BJ (cell line): ENCODE data around the gene DIRAS3. TPM values are rescaled to one million over a fixed set of nuclear protein-coding genes. Genes with fewer than 3 reads are reported as not detected.

Source experiments
- CTCF ChIA-PET: fragments of 350-600 bp; formaldehyde crosslinking; extraction: SDS; loops from one replicate; lab custom pipeline; 2021; ENCODE audit warnings: antibody characterized with exemption, inconsistent platforms; lab: Yijun Ruan, JAX
- POLR2A ChIA-PET: fragments of 300-600 bp; sonication (Branson Sonifier 250); formaldehyde crosslinking; extraction: SDS; loops from one replicate; lab custom pipeline; 2021; ENCODE audit warnings: antibody characterized with exemption; lab: Charles Lee
- DNase-seq: peaks from one replicate; pipeline ENCODE4 v3.0.0-alpha.2; 2011; ENCODE audit warnings: low read depth
- H3K27me3 ChIP-seq: 2 replicates; pipeline ENCODE4 v1.6.0; 2011; ENCODE audit warnings: low read length; ENCODE audit not compliant: control insufficient read depth, insufficient read depth
- H3K36me3 ChIP-seq: 2 replicates; pipeline ENCODE4 v1.5.1; 2011; ENCODE audit warnings: low read length; ENCODE audit not compliant: control insufficient read depth, insufficient read depth
- H3K4me3 ChIP-seq: 2 replicates; pipeline ENCODE4 v1.5.1; 2011; ENCODE audit warnings: low read depth, mild to moderate bottlenecking, control low read depth, low read length
- CTCF ChIP-seq: IDR thresholded peaks from 2 replicates; pipeline ENCODE4 v1.5.1; 2011; ENCODE audit warnings: low read depth, mild to moderate bottlenecking, control low read depth, inconsistent platforms, low read length, moderate library complexity; ENCODE audit not compliant: insufficient read depth
- polyA plus RNA-seq: library from polyadenylated mRNA; depleted of rRNA; stranded (reverse); fragments of >200 nt; gene quantifications from 2 replicates; pipeline ENCODE4 v1.2.3, GENCODE V29; 2011

Gene DIRAS3
- polyA plus RNA-seq, 1 experiment: 0.39 TPM

- TF ChIP-seq CTCF: no peak
- DNase-seq: no peak
- POLR2A ChIA-PET: no interaction called here
- no peak overlapping the region for H3K4me3 ChIP-seq
- H3K27me3 ChIP-seq: no peaks in the 10 kb centered on the region
- CTCF ChIA-PET: no interaction called here
- no peaks in the 10 kb centered on the region for H3K36me3 ChIP-seq
Observed at GRCh38 chr1:68045511-68046180, 4.8 kb downstream of the DIRAS3 start.

GRCh38 chr1:68043443-68044090, 6.9 kb downstream of the DIRAS3 start:
- TF ChIP-seq CTCF: no peak
- Histone ChIP-seq H3K4me3 (no peak overlapping the region), H3K27me3 (no peaks in the 10 kb centered on the region), H3K36me3 (no peaks in the 10 kb centered on the region)
- ChIA-PET CTCF (no interaction called here), POLR2A (no interaction called here)
- no peak for DNase-seq

- no peak for DNase-seq
- H3K4me3 ChIP-seq: no peak overlapping the region
- CTCF ChIA-PET: no interaction called here
- no peaks in the 10 kb centered on the region for H3K36me3 ChIP-seq
- H3K27me3 ChIP-seq: no peaks in the 10 kb centered on the region
- POLR2A ChIA-PET: no interaction called here
- no peak for TF ChIP-seq CTCF
Observed at GRCh38 chr1:68036946-68037345, 13.5 kb downstream of the DIRAS3 start.

GRCh38 chr1:68029444-68029843, 21.0 kb downstream of the DIRAS3 start:
- TF ChIP-seq CTCF: no peak
- DNase-seq: no peak
- POLR2A ChIA-PET: no interaction called here
- no peaks in the 10 kb centered on the region for H3K27me3 ChIP-seq
- no peak overlapping the region for H3K4me3 ChIP-seq
- CTCF ChIA-PET: no interaction called here
- H3K36me3 ChIP-seq: no peaks in the 10 kb centered on the region

GRCh38 chr1:68028566-68028965, 21.9 kb downstream of the DIRAS3 start:
- no peaks in the 10 kb centered on the region for H3K27me3 ChIP-seq
- no peak for TF ChIP-seq CTCF
- POLR2A ChIA-PET: no interaction called here
- no peaks in the 10 kb centered on the region for H3K36me3 ChIP-seq
- DNase-seq: no peak
- H3K4me3 ChIP-seq: no peak overlapping the region
- CTCF ChIA-PET: no interaction called here
